ENCODE results near the gene RIN2.

RIN2 gene

DNA sequence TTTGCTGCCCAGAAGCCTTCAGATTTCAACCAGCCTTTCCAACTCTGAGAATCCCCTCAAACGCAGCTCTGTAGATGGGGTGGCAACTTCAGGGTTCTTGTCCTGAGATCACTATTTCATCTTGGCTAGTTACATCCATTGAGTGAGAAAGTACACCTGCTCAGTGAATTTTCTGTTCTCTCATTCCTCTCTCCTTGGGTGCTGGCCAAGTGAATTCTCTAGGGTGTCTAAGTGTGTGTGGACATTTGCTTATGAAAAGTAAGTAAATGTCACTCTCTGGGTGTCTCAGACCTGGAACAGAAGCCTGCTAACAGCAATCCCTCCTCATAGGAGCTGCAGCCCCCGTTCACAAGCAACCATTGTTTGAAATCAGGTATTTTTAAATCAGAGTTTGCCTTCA, 3.8 kb downstream of the RIN2 start:
- DNase-seq (ENCODE audit: low read depth in 3 of 3, low spot score in 1 of 3): no peak

DNA sequence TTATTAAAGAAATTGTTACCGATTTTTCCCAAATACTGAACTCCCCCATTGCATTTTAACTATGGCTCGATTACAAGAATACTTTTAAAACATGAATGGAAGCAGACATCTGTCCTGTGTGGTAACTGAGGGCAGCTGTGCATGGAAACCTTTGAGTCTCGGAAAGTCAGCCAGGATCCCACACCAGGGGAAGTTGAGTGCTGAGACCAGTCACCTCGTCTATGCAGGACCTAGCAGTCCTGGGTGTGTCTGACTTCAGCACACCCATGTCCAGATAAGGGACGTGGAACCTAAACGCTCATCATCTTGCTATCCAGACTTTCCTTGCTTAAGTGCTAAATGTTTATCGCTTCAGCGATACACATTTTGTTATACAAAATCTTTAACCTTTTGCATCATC, 6.1 kb downstream of the RIN2 start:
- DNase-seq (ENCODE audit: low read depth in 3 of 3, low spot score in 1 of 3): no peak

DNA sequence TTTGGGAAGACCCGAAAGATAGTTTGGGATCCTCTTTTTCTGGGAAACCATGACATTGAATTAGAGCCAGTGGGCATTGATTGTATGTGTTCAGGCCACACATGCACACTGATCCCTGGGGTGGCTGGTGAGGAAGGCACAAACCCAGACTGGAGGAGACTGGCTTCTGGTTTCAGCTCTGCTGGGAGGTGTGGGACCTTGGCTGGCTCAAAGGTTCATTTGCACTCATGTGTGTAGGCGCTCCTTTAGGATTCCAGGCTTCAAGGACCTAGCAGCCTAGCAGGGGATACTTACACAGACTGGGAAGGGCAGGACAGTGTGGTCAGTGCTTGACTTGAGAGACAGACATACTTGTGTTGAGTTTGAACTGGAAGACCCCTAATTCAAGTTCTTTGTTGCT, 7.2 kb downstream of the RIN2 start:
- no peak for DNase-seq (ENCODE audit: low read depth in 3 of 3, low spot score in 1 of 3)

GRCh38 chr20:19765913-19766312, 7.9 kb downstream of the RIN2 start:
- no peak for DNase-seq (ENCODE audit: low read depth in 3 of 3, low spot score in 1 of 3)

GRCh38 chr20:19767070-19767469, 9.0 kb downstream of the RIN2 start:
- DNase-seq (ENCODE audit: low read depth in 3 of 3, low spot score in 1 of 3): no peak

DNA sequence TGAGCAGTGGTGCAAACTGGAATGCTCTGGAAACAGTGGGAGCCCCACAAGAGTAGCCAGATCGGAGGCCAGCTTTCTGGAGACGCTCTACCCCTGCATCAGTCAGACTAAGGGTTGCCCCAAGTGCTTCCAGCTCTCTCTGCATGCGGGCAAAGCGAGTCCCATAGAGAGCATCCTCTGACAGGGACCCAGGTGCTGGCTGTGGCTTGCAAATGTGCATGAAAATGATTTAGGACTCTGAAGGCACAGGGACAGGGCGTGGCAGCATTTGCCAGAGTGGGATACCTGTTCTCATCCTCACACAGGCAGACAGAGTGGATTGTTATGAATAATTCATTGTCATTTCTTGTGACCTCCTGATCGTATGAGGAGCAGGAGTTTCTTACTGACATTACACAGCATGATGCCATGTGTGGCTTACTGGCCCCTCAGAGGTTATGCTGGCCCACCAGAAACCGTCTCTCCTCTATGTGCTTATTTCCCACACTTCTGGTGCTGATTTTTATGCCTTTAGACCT, 10.3 kb downstream of the RIN2 start:
- no peak for DNase-seq (ENCODE audit: low read depth in 3 of 3, low spot score in 1 of 3)

GRCh38 chr20:19769507-19769906, 11.4 kb downstream of the RIN2 start:
- no peak for DNase-seq (ENCODE audit: low read depth in 3 of 3, low spot score in 1 of 3)

- DNase-seq (ENCODE audit: low read depth in 3 of 3, low spot score in 1 of 3): no peak
Observed at GRCh38 chr20:19770375-19770774, 12.3 kb downstream of the RIN2 start.

GRCh38 chr20:19771031-19771430, 13.0 kb downstream of the RIN2 start:
- no peak for DNase-seq (ENCODE audit: low read depth in 3 of 3, low spot score in 1 of 3)

GRCh38 chr20:19773471-19773870, 15.4 kb downstream of the RIN2 start:
- no peak for DNase-seq (ENCODE audit: low read depth in 3 of 3, low spot score in 1 of 3)

GRCh38 chr20:19774135-19774933, 16.3 kb downstream of the RIN2 start:
- DNase-seq (ENCODE audit: low read depth in 3 of 3, low spot score in 1 of 3): no peak

DNA sequence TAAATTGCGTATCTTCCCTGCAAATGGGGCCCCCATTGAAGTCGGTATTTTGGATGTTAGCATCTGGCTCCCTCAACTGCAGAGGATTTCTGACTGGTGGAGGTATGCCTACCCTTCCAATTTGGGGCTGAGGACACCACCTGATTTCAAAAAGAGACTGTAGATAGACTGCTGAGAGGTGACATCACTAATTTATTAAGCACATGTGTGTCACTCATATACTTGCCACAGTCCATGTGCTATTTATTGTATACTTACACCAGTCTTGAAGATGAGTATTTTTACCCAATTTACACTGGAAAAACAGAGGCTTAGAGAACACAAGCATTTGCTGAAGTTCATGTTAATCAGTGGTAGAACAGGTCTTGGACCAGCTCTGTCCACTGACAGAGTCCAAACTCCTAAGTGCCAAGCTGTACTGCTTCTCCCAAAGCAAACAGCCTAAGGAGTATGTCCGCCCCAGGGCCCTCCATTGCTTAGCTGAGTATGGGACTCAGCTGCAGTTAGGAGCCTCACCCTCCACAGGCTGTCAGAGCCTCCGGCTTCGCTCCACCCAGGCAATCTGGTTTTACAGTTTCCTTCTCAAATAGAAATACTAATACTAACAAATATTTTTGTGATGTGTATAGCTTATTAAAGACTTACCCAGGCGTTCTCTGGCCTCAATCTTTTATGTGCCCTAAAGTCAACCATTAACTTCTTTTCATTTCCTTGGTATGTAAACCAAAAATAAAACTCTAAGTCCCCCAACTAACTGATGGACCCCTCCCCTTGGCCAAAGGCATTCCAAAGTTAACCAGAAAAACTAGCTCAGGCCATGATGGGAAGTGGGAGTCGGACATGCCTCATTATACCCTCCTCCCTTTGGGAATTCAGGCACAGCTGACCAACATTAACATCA, 17.5 kb downstream of the RIN2 start:
- DNase-seq (ENCODE audit: low read depth in 3 of 3, low spot score in 1 of 3): no peak

DNA sequence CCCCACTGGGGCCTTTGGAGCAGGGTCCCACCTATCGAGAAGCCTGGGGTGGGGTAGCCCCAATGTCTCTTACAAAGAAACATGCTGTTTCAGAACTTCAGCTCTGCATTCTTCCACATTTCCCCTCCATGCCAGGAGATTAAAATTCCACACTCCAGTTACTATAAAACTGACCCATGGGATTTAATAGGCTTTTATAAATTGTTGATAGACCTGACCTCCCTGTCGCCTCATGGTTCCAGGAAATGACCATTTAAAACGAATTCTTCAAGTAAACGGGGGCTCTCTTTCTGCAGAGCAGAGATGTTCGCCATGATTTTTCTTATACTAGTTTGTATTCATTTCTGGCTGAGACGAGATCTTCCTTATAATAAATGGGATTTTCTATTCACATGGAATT, 19.3 kb downstream of the RIN2 start:
- no peak for DNase-seq (ENCODE audit: low read depth in 3 of 3, low spot score in 1 of 3)

GRCh38 chr20:19777981-19778380, 19.9 kb downstream of the RIN2 start:
- DNase-seq (ENCODE audit: low read depth in 3 of 3, low spot score in 1 of 3): no peak

DNA sequence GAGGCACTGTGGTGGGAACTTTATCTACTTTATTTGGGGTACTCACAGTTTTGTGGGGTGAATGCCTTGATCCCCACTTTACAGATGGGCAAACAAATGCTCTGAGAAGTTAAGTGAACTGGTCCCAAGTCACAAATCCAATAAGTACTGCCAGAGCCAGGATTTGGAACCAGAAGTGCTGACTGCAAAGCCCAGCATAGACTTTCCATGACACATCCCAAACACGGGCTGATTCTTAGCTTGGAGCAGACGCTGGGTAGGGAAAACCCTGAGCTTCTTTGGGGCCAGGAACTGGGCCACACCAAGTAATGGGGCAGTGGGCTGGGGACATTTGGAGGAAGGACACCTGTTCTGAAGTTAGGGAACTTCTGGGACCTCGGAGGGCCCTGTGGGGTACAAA, 20.3 kb downstream of the RIN2 start:
- DNase-seq (ENCODE audit: low read depth in 3 of 3, low spot score in 1 of 3): no peak

GRCh38 chr20:19779634-19780033, 21.6 kb downstream of the RIN2 start:
- no peak for DNase-seq (ENCODE audit: low read depth in 3 of 3, low spot score in 1 of 3)

DNA sequence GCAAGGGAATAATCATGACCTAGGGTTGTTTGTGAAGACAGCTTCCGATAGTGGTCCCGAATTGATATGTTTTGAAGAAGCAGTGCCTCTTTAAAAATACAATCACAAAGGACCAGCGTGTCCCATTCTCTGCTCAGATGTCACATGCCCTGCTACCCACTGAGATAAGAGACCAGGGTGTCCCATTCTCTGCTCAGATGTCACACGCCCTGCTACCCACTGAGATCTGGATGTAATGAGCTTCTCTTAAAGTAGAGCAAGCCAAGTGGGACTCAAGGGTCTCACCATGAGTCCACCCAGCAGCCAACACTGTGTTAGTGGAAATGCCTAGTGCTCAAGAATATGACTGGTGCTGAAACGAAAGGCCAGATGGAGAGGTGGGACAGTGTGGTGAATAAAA, 22.2 kb downstream of the RIN2 start:
- DNase-seq (ENCODE audit: low read depth in 3 of 3, low spot score in 1 of 3): no peak

- DNase-seq (ENCODE audit: low read depth in 3 of 3, low spot score in 1 of 3): no peak
Observed at GRCh38 chr20:19781235-19781634, 23.2 kb downstream of the RIN2 start.

- DNase-seq (ENCODE audit: low read depth in 3 of 3, low spot score in 1 of 3): no peak
Observed at GRCh38 chr20:19782669-19783068, 24.6 kb downstream of the RIN2 start.

GRCh38 chr20:19783966-19784401, 25.9 kb downstream of the RIN2 start:
- DNase-seq (ENCODE audit: low read depth in 3 of 3, low spot score in 1 of 3): no peak

GRCh38 chr20:19784511-19785172, 26.6 kb downstream of the RIN2 start:
- DNase-seq (ENCODE audit: low read depth in 3 of 3, low spot score in 1 of 3): no peak

Measured in stimulated activated CD4-positive, alpha-beta T cell treated with anti-CD3 and anti-CD28 coated beads, TNF-alpha, amount 100 ng/mL, for 1 hour (primary cell).